OCI-LY1 (cell line): ENCODE data around the gene PICALM.

Experiments used
- CTCF ChIP-seq: fragments of 200-600 bp; sonication (generic), shearing (Covaris generic); IDR thresholded peaks from 2 replicates; pipeline ENCODE4 v1.5.1; 2017; ENCODE audit warnings: mild to moderate bottlenecking, antibody characterized with exemption, low read length, moderate library complexity, mixed read lengths
- EZH2 ChIP-seq: fragments of 200-600 bp; sonication (generic), shearing (Covaris generic); IDR thresholded peaks from 2 replicates; pipeline ENCODE4 v1.8.0; 2017; ENCODE audit warnings: borderline replicate concordance, mixed run types, mild to moderate bottlenecking, antibody characterized with exemption, low read length, moderate library complexity, mixed read lengths

- TF ChIP-seq CTCF, result no peak
- no peak for TF ChIP-seq EZH2
These were observed 103.7 kb downstream of the PICALM start for GRCh38 chr11:85965202-85965601.
